ENCODE data around the gene MYOZ1.

GRCh38 chr10:73586583-73586984, 54.7 kb downstream of the MYOZ1 start:
- no peak for TF ChIP-seq CTCF (optimal IDR thresholded peaks at IDR 0.05 in 1 of 3, IDR thresholded peaks at IDR 0.05 in 1 of 3, conservative IDR thresholded peaks at IDR 0.05 in 1 of 3; ENCODE audit: extremely low read depth in 1 of 3, insufficient read depth in 2 of 3, low read length in 3 of 3)
- no peak for TF ChIP-seq EZH2 (IDR thresholded peaks at IDR 0.05; ENCODE audit: low read length)
